Parathyroid adenoma (tissue), 2 donors: ENCODE measurements around the gene GDPD4.

Experiments
- H2AFZ ChIP-seq: fragments of 300-600 bp; sonication (generic); one replicate; pipeline ENCODE4 v1.7.0; 2017; ENCODE audit warnings: antibody characterized with exemption, mild to moderate bottlenecking
- H3K27ac ChIP-seq: fragments of 300-600 bp; sonication (generic); one replicate; pipeline ENCODE4 v1.7.0; 2017
- H3K27me3 ChIP-seq: fragments of 300-600 bp; sonication (generic); one replicate; pipeline ENCODE4 v1.7.0; 2017; ENCODE audit warnings: low read length; ENCODE audit not compliant: control insufficient read depth, insufficient read depth
- H3K36me3 ChIP-seq: fragments of 300-600 bp; sonication (generic); one replicate; pipeline ENCODE4 v1.7.0; 2017; ENCODE audit warnings: low read length; ENCODE audit not compliant: control insufficient read depth, insufficient read depth
- H3K4me1 ChIP-seq: fragments of 300-600 bp; sonication (generic); one replicate; pipeline ENCODE4 v1.7.0; 2017; ENCODE audit warnings: control low read depth
- H3K4me2 ChIP-seq: fragments of 300-600 bp; sonication (generic); one replicate; pipeline ENCODE4 v1.7.0; 2017; ENCODE audit warnings: low read length
- H3K4me3 ChIP-seq: fragments of 300-600 bp; sonication (generic); one replicate; pipeline ENCODE4 v1.7.0; 2017; ENCODE audit warnings: low read depth, low read length
- H3K79me2 ChIP-seq: fragments of 300-600 bp; sonication (generic); one replicate; pipeline ENCODE4 v1.7.0; 2017; ENCODE audit warnings: control low read depth
- H3K9ac ChIP-seq: fragments of 300-600 bp; sonication (generic); one replicate; pipeline ENCODE4 v1.7.0; 2017; ENCODE audit warnings: mild to moderate bottlenecking
- H3K9me3 ChIP-seq: fragments of 300-600 bp; sonication (generic); one replicate; pipeline ENCODE4 v1.7.0; 2017; ENCODE audit warnings: low read length; ENCODE audit not compliant: control insufficient read depth
- CTCF ChIP-seq: fragments of 300-600 bp; sonication (generic); IDR thresholded peaks from one replicate; pipeline ENCODE4 v1.7.0; 2017; ENCODE audit warnings: antibody characterized with exemption, mild to moderate bottlenecking
- donor health status: primary hyperparathyroidism.

GDPD4 gene

GRCh38 chr11:77211040-77211451, 90.4 kb downstream of the GDPD4 start:
- no peaks in the 10 kb centered on the region for H3K79me2 ChIP-seq
- H3K27me3 ChIP-seq = no peaks in the 10 kb centered on the region
- no peaks in the 10 kb centered on the region for H3K9me3 ChIP-seq
- no peaks in the 10 kb centered on the region for H3K36me3 ChIP-seq
- H2AFZ ChIP-seq = no peak overlapping the region
- H3K4me3 ChIP-seq = no peak overlapping the region
- TF ChIP-seq CTCF = no peak
- H3K27ac ChIP-seq = no peak overlapping the region
- H3K4me1 ChIP-seq = no peaks in the 10 kb centered on the region
- H3K4me2 ChIP-seq = no peak overlapping the region
- no peak overlapping the region for H3K9ac ChIP-seq

DNA sequence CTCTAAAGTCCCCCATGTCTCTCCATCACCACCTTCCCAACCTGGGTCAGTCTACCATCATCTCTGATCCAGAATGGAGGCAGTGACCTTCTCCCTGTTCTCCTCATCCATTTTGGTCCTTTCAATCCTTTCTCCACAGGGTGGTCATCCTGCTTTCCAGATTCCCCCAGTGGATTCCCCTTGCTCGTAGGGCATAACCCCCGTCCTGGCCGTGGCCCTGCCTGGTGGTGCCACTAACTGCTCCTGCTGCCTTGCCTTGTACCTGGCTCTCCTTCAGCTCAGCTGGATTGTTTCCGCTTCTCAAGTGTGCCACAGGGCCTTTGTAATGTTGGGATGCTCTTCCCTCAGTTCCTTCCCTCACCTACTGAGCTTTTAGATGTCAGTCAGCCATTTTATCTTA, 91.8 kb downstream of the GDPD4 start:
- no peaks in the 10 kb centered on the region for H3K36me3 ChIP-seq
- no peak overlapping the region for H3K4me3 ChIP-seq
- H3K79me2 ChIP-seq = no peaks in the 10 kb centered on the region
- H3K27ac ChIP-seq = no peak overlapping the region
- no peaks in the 10 kb centered on the region for H3K9me3 ChIP-seq
- no peaks in the 10 kb centered on the region for H3K27me3 ChIP-seq
- H3K4me2 ChIP-seq = no peak overlapping the region
- no peak overlapping the region for H2AFZ ChIP-seq
- no peaks in the 10 kb centered on the region for H3K4me1 ChIP-seq
- TF ChIP-seq CTCF = no peak
- no peak overlapping the region for H3K9ac ChIP-seq

DNA sequence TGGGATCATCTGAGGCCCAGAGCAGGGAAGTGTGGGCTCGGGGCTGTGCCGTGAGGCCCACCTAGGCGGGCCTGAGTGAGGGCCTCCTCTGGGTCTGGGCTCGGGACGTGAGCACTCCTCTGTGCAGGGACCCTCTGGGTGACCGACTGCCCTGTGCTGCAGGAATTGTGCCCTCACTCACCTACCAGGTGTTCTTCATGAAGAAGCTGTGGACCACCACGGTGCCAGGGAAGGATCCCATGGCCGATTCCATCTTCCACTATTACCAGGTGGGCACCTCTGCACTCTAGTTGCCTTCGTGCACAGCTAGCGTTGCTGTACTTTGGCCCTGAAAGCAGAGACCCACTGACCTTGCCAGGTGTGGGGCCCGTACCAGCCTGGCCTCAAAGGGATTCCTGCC, 93.0 kb downstream of the GDPD4 start:
- no peak for TF ChIP-seq CTCF
- Histone ChIP-seq H3K4me1 (no peaks in the 10 kb centered on the region), H3K9me3 (no peaks in the 10 kb centered on the region), H3K4me2 (no peak overlapping the region), H3K9ac (no peak overlapping the region), H3K4me3 (no peak overlapping the region), H3K27me3 (no peaks in the 10 kb centered on the region), H3K27ac (no peak overlapping the region), H3K79me2 (no peaks in the 10 kb centered on the region), H3K36me3 (no peaks in the 10 kb centered on the region), H2AFZ (no peak overlapping the region)

GRCh38 chr11:77207618-77208313, 93.7 kb downstream of the GDPD4 start:
- no peak for TF ChIP-seq CTCF
- H3K27me3 ChIP-seq = no peaks in the 10 kb centered on the region
- H3K79me2 ChIP-seq = no peaks in the 10 kb centered on the region
- no peaks in the 10 kb centered on the region for H3K4me1 ChIP-seq
- H3K4me2 ChIP-seq = no peak overlapping the region
- no peak overlapping the region for H3K4me3 ChIP-seq
- no peaks in the 10 kb centered on the region for H3K9me3 ChIP-seq
- no peaks in the 10 kb centered on the region for H3K36me3 ChIP-seq
- H3K9ac ChIP-seq = no peak overlapping the region
- H3K27ac ChIP-seq = no peak overlapping the region
- no peak overlapping the region for H2AFZ ChIP-seq

- no peaks in the 10 kb centered on the region for H3K27me3 ChIP-seq
- H3K4me3 ChIP-seq = no peak overlapping the region
- no peak overlapping the region for H3K9ac ChIP-seq
- no peaks in the 10 kb centered on the region for H3K36me3 ChIP-seq
- H3K4me2 ChIP-seq = no peak overlapping the region
- TF ChIP-seq CTCF = no peak
- H3K79me2 ChIP-seq = no peaks in the 10 kb centered on the region
- no peaks in the 10 kb centered on the region for H3K9me3 ChIP-seq
- H3K4me1 ChIP-seq = no peaks in the 10 kb centered on the region
- no peak overlapping the region for H2AFZ ChIP-seq
- H3K27ac ChIP-seq = no peak overlapping the region
Observed at GRCh38 chr11:77207019-77207485, 94.4 kb downstream of the GDPD4 start.
